8988T (cell line): ENCODE measurements around the gene RHBDL1.

Source experiments
- DNase-seq: peaks from one replicate; pipeline ENCODE4 v3.0.0; 2011

The RHBDL1 gene

DNA sequence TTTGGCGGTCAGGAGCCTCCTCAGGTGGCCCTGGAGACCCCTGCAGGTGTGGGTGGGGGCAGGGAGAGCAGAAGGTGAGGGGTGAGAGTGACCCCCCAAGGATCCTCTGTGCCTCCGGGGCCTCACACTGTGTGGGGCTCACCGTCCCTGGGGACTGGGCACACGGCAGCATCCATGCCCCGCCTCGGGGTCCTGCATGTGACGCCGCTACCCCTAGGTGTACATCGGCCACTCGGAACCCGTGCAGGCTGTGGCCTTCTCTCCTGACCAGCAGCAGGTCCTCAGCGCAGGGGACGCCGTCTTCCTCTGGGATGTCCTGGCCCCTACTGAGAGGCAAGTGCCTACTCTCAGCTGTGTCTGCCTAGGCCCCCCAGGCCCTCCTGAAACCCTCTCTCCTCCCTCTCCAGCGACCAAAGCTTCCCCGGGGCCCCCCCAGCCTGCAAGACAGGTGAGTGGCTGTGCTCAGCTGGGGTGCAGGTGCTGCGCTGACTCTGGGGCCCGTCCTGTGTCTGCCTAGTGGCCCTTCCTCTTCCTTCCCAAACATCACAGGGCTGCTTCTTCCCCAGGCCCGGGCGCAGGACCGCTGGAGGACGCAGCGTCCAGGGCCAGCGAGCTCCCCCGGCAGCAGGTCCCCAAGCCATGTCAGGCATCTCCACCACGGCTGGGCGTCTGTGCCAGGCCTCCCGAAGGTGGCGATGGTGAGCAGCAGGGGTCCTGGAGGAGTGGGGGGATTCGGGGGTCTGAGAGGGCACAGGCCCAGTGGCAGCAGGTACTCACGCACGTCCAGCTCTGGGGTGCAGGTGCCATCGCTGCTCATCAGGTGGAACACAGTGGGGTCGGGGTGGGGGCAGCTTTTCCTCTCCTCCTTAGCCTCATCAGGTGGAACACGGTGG, 16.5 kb upstream of the RHBDL1 start:
- no peak for DNase-seq

GRCh38 chr16:659618-660017, 15.9 kb upstream of the RHBDL1 start:
- no peak for DNase-seq

DNA sequence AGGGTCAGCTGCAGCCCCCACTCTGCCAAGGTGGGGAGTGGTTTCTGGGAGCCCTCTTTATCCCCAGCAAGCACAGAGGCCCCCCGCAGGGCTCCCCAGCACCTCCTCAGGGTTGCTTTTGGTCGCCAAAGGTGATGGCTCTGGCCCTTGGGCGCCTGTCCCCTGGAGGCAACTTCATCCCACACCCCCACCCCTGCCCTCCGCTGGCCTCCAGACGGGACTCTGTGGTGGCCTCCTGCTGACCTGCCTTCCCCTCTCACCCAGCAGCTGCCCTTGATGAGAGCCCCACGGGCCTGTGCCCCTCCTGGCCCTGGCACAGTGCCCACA, 15.4 kb upstream of the RHBDL1 start:
- no peak for DNase-seq

DNA sequence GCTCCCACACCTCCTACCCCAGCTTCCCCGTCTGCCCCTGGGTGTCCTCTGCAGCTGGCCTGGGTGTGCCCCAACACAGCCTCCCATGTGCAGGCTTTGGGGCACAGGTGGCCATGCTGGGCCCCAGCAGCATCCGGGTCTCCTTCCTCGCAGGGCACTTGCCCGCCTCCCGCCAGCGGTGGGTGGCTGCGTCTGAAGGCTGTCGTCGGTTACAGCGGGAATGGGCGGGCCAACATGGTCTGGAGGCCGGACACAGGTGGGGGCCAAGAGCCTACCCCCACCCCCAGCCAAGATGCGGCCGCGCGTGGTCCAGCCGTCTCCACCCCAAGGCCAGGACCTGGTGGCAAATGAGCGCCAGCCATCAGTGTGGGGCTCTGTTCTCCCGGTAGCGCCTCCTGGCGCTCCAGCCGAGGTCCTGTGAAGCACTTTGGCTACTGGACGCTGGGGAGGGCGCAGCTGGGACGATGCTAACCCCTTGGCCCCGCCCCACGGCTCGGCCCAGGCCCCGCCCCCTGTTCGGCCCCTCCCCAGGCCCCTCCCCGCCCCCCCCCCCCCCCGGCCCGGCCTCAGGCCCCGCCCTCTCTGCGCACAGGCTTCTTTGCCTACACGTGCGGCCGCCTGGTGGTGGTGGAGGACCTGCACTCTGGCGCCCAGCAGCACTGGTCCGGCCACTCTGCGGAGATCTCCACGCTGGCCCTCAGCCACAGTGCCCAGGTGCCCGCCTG, 14.8 kb upstream of the RHBDL1 start:
- peak; percentile 85 for DNase-seq

DNA sequence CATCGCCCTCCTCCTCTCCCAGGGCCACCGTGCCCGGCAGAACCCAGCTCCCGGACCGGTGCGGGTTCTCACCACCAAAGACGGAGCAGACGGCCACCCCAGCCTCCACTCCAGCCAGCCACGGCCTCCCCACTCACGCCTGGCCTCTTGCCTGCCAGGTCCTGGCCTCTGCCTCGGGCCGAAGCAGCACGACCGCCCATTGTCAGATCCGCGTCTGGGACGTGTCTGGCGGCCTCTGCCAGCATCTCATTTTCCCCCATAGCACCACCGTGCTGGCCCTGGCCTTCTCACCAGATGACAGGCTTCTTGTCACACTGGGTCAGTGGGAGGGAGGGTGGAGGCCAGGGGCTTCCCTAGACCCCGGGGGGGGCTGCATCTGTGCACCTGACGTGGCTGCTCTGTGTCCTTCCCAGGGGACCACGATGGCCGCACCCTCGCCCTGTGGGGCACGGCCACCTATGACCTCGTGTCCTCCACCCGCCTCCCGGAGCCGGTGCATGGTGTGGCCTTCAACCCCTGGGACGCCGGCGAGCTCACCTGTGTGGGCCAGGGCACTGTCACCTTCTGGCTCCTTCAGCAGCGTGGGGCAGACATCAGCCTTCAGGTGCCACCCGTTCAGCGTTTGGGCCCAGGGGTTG, 14.2 kb upstream of the RHBDL1 start:
- DNase-seq = no peak

GRCh38 chr16:662095-662494, 13.4 kb upstream of the RHBDL1 start:
- no peak for DNase-seq

DNA sequence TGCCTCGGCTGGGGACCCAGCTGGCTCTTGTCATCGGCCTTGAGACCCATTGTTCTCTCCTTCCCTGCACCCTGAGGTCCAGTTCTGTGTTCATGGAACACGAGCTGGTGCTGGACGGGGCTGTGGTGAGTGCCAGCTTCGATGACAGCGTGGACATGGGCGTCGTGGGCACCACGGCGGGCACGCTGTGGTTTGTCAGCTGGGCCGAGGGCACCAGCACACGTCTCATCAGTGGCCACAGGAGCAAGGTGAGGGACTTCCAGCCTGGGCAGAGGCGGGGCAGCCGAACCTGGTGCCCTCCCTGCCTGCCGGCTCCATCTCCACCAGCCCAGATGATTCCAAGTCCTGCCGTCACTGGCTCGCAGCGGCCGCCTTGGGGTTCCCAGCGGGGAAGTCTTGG, 12.9 kb upstream of the RHBDL1 start:
- no peak for DNase-seq

DNA sequence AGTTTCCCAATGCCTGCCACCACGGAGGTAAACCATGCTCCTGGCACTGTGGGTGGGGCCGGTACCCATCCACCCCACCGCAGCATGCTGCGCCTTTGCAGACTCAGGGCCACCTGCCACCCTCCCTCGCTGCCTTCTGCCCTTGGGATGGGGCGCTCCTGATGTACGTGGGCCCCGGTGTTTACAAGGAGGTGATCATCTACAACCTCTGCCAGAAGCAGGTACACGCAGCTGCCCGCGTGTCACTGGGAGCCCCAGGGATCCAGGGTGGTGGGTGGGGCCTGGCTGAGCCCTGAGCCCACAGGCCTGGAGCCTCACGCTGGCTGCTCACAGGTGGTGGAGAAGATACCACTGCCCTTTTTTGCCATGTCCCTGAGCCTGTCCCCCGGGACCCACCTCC, 8.9 kb upstream of the RHBDL1 start:
- DNase-seq = no peak

- DNase-seq = no peak
Observed at GRCh38 chr16:667113-667779, 8.2 kb upstream of the RHBDL1 start.

GRCh38 chr16:667780-668518, 7.5 kb upstream of the RHBDL1 start, which contains the start of gene RHOT2:
Gene RHOT2 (plus strand): TSS chr16:668132. CDS start chr16:668200, 68 bp downstream.
- DNase-seq = no peak

DNA sequence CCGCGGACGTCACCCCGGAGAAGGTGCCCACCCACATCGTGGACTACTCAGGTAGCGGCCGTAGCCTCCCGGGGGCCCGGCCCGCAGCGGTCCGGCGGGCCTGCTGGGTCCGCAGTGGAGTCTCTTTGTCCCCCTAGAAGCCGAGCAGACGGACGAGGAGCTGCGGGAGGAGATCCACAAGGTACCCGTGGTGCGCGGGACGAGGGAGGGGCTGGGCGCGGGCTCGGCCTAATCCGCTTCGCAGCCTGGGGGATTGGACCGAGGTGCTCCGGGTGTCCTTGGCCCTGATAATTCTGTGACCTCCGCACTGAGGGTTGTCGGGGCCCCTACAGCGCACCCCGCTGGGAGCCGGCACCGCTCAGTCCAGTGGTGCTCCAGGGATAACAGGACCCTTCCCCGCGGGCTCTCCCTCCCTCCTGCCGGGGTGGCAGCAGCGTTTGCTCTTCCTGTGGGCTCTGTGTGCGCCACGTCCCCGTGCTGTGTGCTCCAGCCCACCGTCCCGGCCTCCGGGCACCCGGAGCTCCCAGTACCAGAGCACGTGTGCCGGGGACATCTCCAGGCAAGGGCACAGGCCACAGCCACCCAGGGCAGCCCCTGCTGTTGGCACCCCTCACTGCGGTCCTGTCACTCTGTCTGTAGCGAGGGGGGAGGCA, 6.8 kb upstream of the RHBDL1 start:
- DNase-seq = no peak

GRCh38 chr16:669666-670065, 5.8 kb upstream of the RHBDL1 start:
- no peak for DNase-seq

GRCh38 chr16:670485-671352, 4.8 kb upstream of the RHBDL1 start:
- DNase-seq = no peak

DNA sequence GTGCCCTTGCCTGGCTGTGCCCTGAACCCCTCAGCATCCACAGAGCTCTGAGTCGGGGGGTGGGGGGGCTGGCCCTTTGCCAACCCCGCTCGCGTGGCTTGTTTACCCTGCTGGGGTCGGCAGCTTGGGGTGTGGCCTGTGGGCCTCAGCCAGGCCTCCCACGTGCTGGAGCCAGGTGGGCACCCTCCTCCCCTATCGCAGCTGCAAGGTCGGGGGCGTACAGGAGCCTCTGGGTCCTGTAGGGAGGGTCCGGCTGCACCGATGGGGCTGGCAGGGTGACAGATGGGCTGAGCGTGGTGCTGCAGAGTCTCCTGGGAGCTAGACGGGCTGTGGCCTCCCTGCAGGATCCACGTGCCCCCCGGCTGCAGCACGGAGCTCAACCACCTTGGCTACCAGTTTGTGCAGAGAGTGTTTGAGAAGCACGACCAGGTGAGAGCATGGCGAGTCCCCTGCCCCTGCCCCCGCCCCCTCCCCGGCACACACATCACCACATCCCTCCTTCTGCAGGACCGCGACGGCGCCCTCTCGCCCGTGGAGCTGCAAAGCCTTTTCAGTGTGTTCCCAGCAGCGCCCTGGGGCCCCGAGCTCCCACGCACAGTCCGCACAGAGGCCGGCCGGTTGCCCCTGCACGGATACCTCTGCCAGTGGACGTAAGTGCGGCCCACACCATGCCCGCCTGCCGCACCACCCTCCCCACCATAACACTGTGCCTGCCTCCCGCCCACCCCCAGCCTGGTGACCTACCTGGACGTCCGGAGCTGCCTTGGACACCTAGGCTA, 3.9 kb upstream of the RHBDL1 start:
- DNase-seq = no peak

DNA sequence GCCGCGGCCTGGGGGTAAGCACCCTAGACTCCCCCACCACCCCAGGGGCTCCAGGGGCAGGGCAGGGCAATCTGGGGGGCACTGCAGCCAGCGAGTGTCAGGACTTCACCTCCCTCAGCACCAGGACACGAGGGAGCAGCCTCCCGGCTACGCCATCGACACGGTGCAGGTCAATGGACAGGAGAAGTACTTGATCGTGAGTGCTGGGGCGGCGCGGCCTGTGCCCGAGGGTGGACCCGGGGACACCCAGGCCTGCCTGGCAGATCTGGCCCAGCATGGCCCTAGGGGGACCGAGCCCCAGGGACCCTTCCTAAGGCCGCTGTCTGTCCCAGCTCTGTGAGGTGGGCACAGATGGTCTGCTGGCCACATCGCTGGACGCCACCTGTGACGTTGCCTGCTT, 3.1 kb upstream of the RHBDL1 start:
- DNase-seq = no peak

DNA sequence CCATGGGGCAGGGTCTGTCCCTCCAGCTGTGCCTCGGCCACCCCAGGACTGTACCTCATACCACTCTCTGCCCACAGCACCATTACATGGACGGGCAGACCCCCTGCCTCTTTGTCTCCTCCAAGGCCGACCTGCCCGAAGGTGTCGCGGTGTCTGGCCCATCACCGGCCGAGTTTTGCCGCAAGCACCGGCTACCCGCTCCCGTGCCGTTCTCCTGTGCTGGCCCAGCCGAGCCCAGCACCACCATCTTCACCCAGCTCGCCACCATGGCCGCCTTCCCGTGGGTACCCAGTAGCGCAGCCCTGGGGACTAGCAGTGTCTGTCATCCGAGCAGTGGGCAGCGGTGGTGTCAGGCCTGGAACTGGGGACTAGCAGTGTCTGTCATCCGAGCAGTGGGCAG, 2.6 kb upstream of the RHBDL1 start:
- no peak for DNase-seq

DNA sequence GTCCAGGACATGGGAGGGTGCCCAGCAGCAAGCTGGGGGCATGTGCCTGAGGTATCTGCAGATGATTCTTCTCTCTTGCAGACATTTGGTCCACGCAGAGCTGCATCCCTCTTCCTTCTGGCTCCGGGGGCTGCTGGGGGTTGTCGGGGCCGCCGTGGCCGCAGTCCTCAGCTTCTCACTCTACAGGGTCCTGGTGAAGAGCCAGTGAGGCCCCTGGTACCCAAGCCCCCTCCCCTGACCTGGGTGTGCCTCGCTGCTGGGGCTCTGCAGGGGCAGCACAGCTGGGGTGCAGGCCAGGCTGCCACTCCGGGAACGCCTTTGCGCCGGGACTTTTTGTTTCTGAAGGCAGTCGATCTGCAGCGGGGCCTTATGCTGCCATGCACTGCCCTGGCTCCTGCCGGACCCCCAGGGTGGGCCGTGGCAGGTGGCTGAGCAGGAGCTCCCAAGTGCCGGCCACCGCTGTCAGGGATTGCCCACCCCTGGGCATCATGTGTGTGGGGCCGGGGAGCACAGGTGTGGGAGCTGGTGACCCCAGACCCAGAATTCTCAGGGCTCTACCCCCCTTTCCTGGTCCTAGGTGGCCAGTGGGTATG, 2.0 kb upstream of the RHBDL1 start:
- no peak for DNase-seq

DNA sequence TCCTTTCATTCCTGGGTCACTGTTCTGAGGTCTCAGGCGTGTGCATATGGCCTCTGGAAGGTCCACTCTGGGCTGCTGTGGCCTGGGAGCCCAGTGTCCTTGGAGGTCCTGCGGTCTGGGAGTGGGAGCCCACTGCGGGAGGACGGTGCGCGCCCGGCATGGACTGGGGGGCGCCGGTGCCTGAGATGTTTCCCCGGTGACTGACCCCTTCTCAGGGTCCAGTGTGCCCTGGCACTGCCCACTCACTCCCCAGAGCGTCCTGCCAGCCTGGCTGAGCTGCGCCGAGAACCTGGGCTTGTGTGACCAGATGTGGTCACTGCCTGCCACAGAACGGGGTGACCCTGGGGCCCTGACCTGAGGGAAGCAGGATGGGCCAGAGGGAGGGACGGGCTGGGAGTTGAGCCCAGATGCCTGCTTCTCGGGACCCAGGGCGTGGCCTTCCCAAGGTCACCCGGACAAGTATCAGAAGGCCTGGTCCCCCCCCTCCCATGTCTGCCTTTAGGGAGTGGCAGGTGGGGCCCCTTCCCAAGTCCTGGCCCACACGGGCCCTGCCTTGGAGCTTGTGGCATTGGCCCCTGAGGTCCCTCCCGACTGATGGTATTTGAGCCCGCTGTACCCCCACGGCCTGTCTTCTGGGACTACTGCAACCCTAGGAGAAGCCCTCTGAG, 1.1 kb upstream of the RHBDL1 start:
- no peak for DNase-seq

GRCh38 chr16:675884-676564, 553 bp downstream of the RHBDL1 start:
- DNase-seq = no peak
